PC-3 (cell line): ENCODE measurements around the gene ATP8B3. TPM values are rescaled to one million over a fixed set of nuclear protein-coding genes. Genes with fewer than 3 reads are reported as not detected.
A peak's percentile ranks its signal among the peaks of the same experiment; 100 is the strongest.

Experiments
- ATAC-seq: fragments of 200-7000 bp; cut with Tn5 transposase; 2 replicates; pipeline ENCODE4 v1.9.1; 2020; ENCODE audit warnings: mild to moderate bottlenecking, moderate library complexity
- BruUV-seq: library from RNA; stranded (reverse); fragments of 400-500 nt; replicated peaks from 2 replicates; lab custom pipeline; 2021; lab: Mats Ljungman, UMichigan
- CTCF ChIA-PET: fragments of 300-600 bp; sonication (Branson Sonifier 250); formaldehyde crosslinking; loops from one replicate; lab custom pipeline; 2022; ENCODE audit warnings: antibody characterized with exemption; lab: Charles Lee
- POLR2A ChIA-PET: fragments of 300-600 bp; sonication (Branson Sonifier 250); formaldehyde crosslinking; loops from one replicate; lab custom pipeline; 2022; ENCODE audit warnings: antibody characterized with exemption; ENCODE audit not compliant: unreplicated experiment; lab: Charles Lee
- DNase-seq: peaks from one replicate; pipeline ENCODE4 v3.0.0-alpha.2; 2015
- H2AFZ ChIP-seq: fragments of 300-600 bp; sonication (generic); 2 replicates; pipeline ENCODE4 v1.6.0; 2016; ENCODE audit warnings: antibody characterized with exemption, low read length
- H3F3A ChIP-seq: fragments of 300-600 bp; sonication (generic); one replicate; pipeline ENCODE4 v1.6.0; 2017; ENCODE audit warnings: antibody characterized with exemption, low read length, control low read depth, mild to moderate bottlenecking; ENCODE audit not compliant: unreplicated experiment
- H3K27ac ChIP-seq: fragments of 300-600 bp; sonication (generic); 2 replicates; pipeline ENCODE4 v1.5.1; 2016; ENCODE audit warnings: mild to moderate bottlenecking, low read length
- H3K27me3 ChIP-seq: fragments of 300-600 bp; sonication (generic); 2 replicates; pipeline ENCODE4 v1.6.1; 2016; ENCODE audit warnings: low read length, mixed read lengths
- H3K36me3 ChIP-seq: fragments of 300-600 bp; sonication (generic); 2 replicates; pipeline ENCODE4 v1.6.1; 2016; ENCODE audit warnings: low read depth, mixed run types, low read length, mixed read lengths
- H3K4me1 ChIP-seq: fragments of 300-600 bp; sonication (generic); 2 replicates; pipeline ENCODE4 v1.5.1; 2016; ENCODE audit warnings: low read length; ENCODE audit not compliant: insufficient read depth
- H3K4me2 ChIP-seq: fragments of 300-600 bp; sonication (generic); 2 replicates; pipeline ENCODE4 v1.6.0; 2016; ENCODE audit warnings: low read length
- H3K4me3 ChIP-seq: fragments of 300-600 bp; sonication (generic); 2 replicates; pipeline ENCODE4 v1.5.1; 2016; ENCODE audit warnings: mild to moderate bottlenecking, low read length, mixed read lengths
- H3K79me2 ChIP-seq: fragments of 300-600 bp; sonication (generic); 2 replicates; pipeline ENCODE4 v1.6.1; 2017; ENCODE audit warnings: low read length, mixed read lengths
- H3K9ac ChIP-seq: fragments of 300-600 bp; sonication (generic); 2 replicates; pipeline ENCODE4 v1.6.0; 2016; ENCODE audit warnings: mild to moderate bottlenecking, low read length
- H3K9me2 ChIP-seq: fragments of 300-600 bp; sonication (generic); replicated peaks from 2 replicates; pipeline ENCODE4 v1.6.1; 2016; ENCODE audit warnings: mixed run types, low read length, mixed read lengths
- H3K9me3 ChIP-seq: fragments of 300-600 bp; sonication (generic); 2 replicates; pipeline ENCODE4 v1.6.1; 2016; ENCODE audit warnings: low read length, mixed read lengths
- H4K20me1 ChIP-seq: fragments of 300-600 bp; sonication (generic); 2 replicates; pipeline ENCODE4 v1.6.1; 2016; ENCODE audit warnings: low read length, mixed read lengths
- CTCF ChIP-seq: fragments of 300-600 bp; sonication (generic); conservative IDR thresholded peaks from 2 replicates; pipeline ENCODE4 v1.5.1; 2017; ENCODE audit warnings: antibody characterized with exemption, low read depth, mild to moderate bottlenecking, low read length
- EZH2 ChIP-seq: fragments of 300-600 bp; sonication (generic); IDR thresholded peaks from one replicate; pipeline ENCODE4 v1.6.1; 2017; ENCODE audit warnings: antibody characterized with exemption, mild to moderate bottlenecking, low read length; ENCODE audit not compliant: unreplicated experiment
- EZH2phosphoT487 ChIP-seq: fragments of 300-600 bp; sonication (generic); IDR thresholded peaks from 2 replicates; pipeline ENCODE4 v1.6.1; 2018; ENCODE audit warnings: mild to moderate bottlenecking, antibody characterized with exemption, low read length, borderline replicate concordance
- intact Hi-C: fragments of 100-400 bp; cut with micrococcal nuclease; formaldehyde crosslinking; loops from 2 replicates; pipeline ENCODE4 v1.9.0; 2023
- total RNA-seq: library from RNA; depleted of rRNA; stranded (reverse); fragments of >200 nt; gene quantifications from 2 replicates; pipeline ENCODE4 v1.2.3, GENCODE V29; 2014

ATP8B3 gene
- total RNA-seq, 1 experiment from 2014 or later: 4.2 TPM

- ATAC-seq (peak; percentile 41), DNase-seq (no peak)
- Histone ChIP-seq H3K27ac (no peak overlapping the region), H3K27me3 (no peaks in the 10 kb centered on the region), H3F3A (no peaks in the 10 kb centered on the region), H3K4me2 (no peak overlapping the region), H3K4me1 (0 out of 2 replicates have a peak, but pooled peaks cover 7% of the 10 kb centered on the region), H3K36me3 (no peaks in the 10 kb centered on the region), H4K20me1 (no peaks in the 10 kb centered on the region), H3K4me3 (no peak overlapping the region), H3K9me3 (0 out of 2 replicates have a peak, but pooled peaks cover 4% of the 10 kb centered on the region), H2AFZ (no peak overlapping the region), H3K79me2 (no peaks in the 10 kb centered on the region), H3K9ac (no peak overlapping the region), H3K9me2 (no peaks in the 10 kb centered on the region)
- intact Hi-C loops: no loop called here
- POLR2A ChIA-PET: no interaction called here
- TF ChIP-seq EZH2phosphoT487: no peak
- TF ChIP-seq CTCF: no peak
- TF ChIP-seq EZH2: no peak
- CTCF ChIA-PET: no interaction called here
- BruUV-seq: no TSS peak
These were observed 45.2 kb downstream of the ATP8B3 start for GRCh38 chr19:1766800-1767352.

GRCh38 chr19:1765904-1766799, 45.9 kb downstream of the ATP8B3 start:
- Histone ChIP-seq H3K9me3 (0 out of 2 replicates have a peak, but pooled peaks cover 4% of the 10 kb centered on the region), H3K4me3 (no peak overlapping the region), H2AFZ (no peak overlapping the region), H3K9ac (no peak overlapping the region), H3K27ac (no peak overlapping the region), H3K36me3 (no peaks in the 10 kb centered on the region), H3K27me3 (no peaks in the 10 kb centered on the region), H3F3A (no peaks in the 10 kb centered on the region), H3K79me2 (no peaks in the 10 kb centered on the region), H3K4me2 (no peak overlapping the region), H4K20me1 (no peaks in the 10 kb centered on the region), H3K9me2 (no peaks in the 10 kb centered on the region), H3K4me1 (0 out of 2 replicates have a peak, but pooled peaks cover 7% of the 10 kb centered on the region)
- ATAC-seq (peak; percentile 2; the same call in 1 of the 2 replicates), DNase-seq (no peak)
- intact Hi-C loops: no loop called here
- BruUV-seq: no TSS peak
- TF ChIP-seq EZH2 (no peak), EZH2phosphoT487 (no peak)
- ChIA-PET CTCF (interaction anchor here (1.8 kb wide), 1 partner anchor 94 kb away, joined by 5 read pairs; no protein-coding TSS in a partner anchor), POLR2A (interaction anchor here (0.5 to 0.8 kb wide), 2 partner anchors 89 to 497 kb away, joined by 3 to 4 read pairs; no protein-coding TSS in a partner anchor)

GRCh38 chr19:1765232-1765903, 46.7 kb downstream of the ATP8B3 start:
- H3K4me3 ChIP-seq: no peak overlapping the region
- intact Hi-C loops: no loop called here
- H3K9me3 ChIP-seq: no peaks in the 10 kb centered on the region
- H3K36me3 ChIP-seq: no peaks in the 10 kb centered on the region
- H3K27me3 ChIP-seq: no peaks in the 10 kb centered on the region
- H3K9me2 ChIP-seq: no peaks in the 10 kb centered on the region
- CTCF ChIA-PET: interaction anchor here (1.8 kb wide), 1 partner anchor 93 kb away, joined by 5 read pairs; no protein-coding TSS in a partner anchor
- H3K27ac ChIP-seq: no peak overlapping the region
- TF ChIP-seq EZH2 (no peak), EZH2phosphoT487 (no peak), CTCF (no peak)
- H3K79me2 ChIP-seq: no peaks in the 10 kb centered on the region
- no peak overlapping the region for H3K4me2 ChIP-seq
- H4K20me1 ChIP-seq: no peaks in the 10 kb centered on the region
- DNase-seq: no peak
- no peaks in the 10 kb centered on the region for H3F3A ChIP-seq
- H3K9ac ChIP-seq: no peak overlapping the region
- BruUV-seq: no TSS peak
- H2AFZ ChIP-seq: no peak overlapping the region
- 0 out of 2 replicates have a peak, but pooled peaks cover 7% of the 10 kb centered on the region for H3K4me1 ChIP-seq
- POLR2A ChIA-PET: interaction anchor here (0.5 to 0.8 kb wide), 2 partner anchors 88 to 496 kb away, joined by 3 to 4 read pairs; no protein-coding TSS in a partner anchor
- ATAC-seq: peak; percentile 12
